ENCODE data around the gene RDH5.
A peak's percentile ranks its signal among the peaks of the same experiment; 100 is the strongest.

Gene RDH5

DNA sequence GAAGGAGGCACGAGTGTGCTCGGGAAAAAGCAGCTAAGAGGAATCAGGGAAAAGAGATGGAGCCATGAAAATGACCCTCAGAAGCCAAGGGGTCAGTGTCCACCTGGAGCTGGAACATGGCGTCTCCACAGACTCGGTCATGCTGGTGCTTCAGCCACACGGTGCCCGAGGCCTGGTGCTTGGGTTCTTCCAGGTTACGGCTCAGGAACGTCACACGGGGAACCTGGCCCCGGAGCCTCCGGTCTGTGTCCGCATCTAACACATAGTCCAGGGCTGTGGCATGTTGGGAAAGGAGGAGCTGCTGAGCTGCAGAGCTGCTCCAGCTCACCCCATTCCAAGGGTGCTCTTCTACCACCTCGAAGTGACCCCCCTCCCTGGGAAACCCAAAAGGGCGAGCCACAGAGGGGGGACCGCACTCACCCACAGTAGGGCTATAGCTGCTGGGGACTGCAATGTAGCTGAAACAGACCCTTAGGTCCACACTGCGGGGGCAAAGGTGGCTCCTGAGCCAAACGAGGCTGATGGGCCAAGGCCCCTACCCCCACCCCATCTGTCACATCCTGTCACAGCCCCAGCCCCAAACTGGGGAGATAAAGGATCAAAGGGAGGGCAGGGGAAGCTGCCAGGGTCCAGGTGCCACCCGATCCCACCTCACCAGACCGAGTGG, 23.3 kb upstream of the RDH5 start:
- DNase-seq, result no peak

DNA sequence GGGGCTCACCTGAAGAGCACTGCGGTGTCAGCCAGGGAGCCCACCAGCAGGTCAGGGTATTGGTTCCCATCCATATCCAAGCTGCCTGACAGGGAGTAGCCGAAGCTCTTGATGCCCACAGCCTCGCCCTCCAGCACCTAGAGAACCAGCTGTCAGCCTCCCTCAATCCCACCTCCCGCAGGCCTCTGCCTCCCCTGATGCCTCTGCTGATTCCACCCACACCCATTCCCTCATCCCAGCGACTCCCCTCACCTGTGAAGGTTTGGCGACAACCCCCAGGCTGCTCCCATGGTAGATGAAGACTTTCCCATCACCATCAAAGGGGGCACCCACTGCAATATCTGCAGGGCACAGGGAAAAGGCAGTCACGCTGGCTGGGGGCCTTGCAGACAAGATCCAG, 22.5 kb upstream of the RDH5 start:
- DNase-seq, result no peak

DNA sequence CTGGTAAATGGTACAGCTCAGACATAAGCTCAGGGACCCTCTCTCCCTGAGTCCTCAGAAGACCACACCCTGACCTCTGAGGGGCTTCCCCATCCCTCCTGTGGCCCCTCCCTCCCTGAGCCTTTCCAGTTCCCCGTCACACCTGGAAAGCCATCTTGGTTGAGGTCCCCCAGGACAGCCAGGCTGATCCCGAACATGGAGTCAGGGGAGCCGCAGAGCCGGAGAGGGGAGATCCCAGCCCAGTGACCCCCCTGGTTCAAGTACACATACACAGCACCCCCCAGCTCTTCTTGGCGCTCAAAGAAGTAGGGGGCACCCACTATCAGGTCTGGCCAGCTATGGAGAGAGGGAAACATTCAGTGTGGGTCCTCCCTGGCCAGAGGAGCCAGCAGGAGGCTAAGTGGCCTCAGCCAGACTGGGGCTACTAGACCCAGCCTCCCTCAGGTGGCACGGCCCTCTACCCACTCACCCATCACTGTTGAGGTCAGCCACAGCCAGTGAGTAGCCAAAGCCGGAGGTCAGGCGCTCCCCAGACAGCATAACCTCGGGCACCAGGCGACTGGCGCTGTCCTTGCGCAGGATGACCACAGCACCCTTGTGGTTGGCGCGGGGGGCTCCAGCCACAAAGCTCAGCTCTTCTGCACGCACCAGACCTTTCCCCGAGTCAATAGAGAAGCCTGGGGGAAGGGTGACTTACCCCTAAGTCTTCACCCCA, 21.8 kb upstream of the RDH5 start:
- DNase-seq, result no peak

DNA sequence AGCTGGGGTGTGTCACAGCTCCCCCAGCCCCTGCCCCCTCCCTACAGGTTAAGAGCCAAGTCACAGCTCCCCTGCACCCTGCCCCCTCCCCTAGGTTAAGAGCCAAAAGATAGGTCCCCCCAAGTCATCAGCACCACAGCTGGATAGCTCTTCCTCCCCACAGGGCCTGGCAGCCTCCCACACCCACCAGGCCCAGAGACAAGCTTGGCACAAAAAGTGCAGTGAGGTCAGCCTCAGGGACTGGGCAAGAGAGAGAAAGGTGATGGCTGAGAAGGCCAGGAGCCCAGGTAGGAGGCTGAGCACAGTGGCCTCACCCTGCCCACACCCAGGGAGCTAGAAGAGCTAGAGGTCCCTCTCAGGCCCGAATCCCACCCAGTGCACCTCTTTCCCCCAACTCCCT, 21.2 kb upstream of the RDH5 start:
- DNase-seq, result no peak

DNA sequence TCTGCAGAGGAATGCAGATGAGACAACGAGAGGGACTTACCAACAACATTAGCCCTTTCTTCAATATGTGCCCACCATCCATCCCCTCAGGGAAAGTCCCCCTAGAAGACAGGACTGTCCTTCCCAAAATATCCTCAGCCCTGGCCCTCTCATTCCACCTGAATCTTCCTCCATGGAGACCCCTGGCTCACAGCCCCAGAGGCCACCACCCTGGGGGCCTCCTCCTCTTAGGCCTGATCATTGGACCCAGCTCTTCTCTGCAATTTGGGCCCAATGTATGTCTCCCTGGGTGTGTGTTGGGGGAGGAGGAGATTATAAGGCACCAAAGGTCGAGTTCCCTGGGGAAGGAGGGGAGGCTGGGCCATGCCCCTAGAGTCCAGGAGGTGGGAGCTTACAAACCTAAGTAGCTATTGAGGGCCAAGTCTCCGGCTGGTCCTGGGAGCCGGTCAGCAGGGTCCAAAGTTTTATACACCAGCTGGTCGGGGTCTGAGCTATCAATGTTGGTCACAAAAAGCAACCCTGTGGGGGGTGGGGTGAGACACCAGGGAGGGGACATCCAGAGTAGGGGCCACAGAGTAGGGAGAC, 20.6 kb upstream of the RDH5 start:
- no peak for DNase-seq

DNA sequence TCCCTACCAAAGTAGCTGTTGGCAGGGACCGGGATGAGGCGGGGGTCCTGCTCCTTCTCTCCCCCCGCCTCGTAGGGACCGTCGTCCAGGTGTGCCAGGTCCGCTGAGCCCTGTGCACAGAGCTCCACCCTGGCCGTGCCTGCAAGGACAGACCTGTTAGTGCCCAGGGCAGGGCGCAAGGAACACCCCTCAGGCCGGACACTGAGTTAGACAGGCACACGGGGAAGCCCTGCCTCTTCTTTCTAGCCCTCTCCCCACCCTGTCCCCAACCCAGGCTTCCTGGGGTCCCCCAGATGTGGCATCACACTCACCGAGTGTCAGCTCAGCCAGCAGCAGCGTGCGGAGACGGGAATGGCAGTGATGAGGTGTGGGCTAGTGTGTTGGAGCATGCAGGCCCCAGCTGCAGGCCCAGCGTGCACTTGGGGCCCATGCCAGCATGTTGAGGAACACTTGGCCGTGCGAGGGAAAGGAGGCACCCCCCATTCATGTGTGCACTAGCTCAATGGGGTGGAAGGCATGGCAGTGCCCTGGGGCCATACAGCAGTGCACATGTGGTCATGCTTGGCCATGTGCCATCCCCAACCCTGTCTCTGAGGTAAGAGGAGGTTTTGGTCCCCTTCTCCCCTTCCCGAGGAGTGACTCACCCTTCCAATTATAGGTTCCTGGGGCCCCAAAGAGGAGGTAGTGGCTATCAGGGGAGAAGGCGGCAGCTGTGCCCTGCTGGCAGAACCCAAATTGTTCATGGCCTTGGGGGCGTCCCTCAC, 19.8 kb upstream of the RDH5 start:
- no peak for DNase-seq

DNA sequence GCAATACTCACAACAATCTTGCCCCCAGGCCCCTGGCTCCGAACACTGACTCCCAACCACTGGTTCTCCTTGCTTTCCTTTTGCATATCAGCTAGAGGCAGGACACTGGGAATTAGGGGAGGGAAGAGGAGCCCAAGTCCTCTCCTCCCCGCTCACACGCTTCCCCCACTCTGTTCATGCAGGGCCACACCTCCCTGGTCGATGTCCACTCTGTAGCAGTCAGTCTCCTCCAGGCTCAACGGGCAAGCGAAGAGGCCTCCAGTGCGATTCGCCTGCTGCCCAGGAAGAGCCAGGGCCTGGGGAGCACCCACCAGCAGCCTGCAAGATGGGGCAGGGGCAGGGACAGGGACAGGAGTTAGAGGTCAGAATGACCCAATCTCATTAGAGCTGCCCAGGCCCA, 17.3 kb upstream of the RDH5 start:
- DNase-seq, result no peak

DNA sequence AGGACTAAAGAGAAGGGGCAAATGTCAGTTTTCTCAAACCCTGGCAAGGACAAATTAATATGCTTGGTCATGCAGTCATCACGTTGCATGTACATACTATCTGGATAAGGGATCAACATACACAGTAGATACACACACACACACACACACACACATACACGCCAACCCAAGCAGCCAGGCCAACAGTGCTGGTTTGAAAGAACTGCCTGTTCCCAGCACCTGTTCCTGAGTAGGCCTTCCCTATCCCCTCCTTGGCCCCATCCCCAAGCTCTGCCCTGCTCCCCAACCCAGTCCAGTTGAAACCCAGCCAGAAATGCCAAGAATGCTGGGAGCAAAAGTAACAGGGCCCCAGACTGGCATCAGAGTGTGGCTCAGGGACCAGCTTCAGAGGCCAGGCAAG, 16.9 kb upstream of the RDH5 start:
- no peak for DNase-seq

DNA sequence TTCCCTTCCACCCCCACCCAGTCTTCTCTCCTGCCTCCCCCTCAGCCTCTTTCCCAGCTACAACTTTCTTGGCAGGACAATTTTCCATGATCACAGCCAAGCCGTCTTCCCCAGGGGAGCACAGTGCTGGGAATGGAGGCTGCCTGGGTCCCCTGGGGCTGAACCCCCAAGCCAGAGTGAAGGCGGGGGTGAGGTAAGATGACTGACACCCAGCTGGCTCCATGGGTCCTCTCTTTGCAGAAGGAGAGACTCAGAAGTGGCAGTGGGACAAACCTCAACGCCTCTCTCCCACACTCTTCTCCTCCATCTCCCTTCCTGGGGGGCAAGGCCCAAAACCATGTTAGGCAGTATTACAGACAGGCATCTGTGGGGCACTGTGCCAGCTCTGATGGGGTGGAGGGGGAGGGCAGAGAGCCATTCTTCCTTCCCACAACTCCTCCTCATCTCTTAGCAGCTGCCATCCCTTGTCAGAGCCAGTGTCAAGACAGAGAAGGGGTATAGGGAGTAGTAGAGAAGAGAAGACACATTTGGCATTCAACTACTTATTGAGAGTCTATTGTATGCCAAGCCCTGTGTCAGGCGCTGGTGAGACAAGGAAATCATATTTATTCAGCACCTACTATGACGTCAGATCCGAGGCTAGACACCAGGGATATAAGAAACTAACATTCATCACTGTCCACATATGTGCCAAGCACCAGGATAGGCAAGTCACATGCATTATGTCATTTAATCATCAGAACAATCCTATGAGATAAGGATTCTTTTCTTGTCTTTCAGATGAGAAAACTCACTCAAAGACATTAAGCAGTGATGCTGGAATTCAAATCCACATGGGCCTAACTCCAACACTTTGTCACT, 16.1 kb upstream of the RDH5 start:
- DNase-seq, result no peak

DNA sequence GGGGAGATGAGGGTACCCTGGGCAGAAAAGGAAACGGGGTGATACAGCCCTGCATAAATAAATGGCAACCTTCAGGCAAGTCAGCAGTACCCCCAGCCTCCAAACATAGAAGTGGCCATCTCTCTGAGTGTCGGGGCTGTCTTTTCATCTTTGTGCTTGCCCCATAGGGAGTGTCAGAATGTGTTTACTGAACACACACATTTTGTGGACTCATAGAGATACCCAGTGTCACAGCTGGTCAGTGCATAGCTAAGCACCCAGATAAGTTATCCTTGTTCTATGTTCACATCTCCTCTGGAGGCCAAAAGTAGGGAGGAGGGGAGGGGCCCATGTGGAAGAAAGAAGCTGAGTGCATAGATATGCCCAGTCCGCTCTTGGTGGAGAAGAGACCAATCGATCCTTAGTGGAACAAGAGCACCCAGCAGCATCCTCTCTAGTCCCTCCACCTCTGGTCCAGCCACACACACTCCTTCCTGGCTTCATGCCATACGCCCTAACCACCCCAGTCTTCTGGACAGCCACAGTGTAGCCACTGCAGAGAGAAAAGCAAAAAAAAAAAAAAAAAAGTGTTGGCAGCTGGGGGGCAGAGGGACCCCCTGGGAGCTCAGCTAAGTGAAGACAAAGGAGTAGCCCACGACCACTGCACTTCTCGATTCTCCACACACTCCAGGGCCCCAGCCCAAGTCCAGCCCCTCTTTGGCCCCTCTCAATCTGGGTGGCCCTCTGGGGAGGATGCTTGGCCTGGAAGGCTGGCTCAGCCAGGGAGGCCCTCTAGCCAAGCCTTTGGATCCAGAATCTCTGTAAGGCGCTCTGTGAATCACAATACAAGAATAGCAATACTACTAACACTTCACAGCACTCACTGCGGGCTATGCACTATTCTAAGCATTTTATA, 15.1 kb upstream of the RDH5 start:
- DNase-seq, result no peak

DNA sequence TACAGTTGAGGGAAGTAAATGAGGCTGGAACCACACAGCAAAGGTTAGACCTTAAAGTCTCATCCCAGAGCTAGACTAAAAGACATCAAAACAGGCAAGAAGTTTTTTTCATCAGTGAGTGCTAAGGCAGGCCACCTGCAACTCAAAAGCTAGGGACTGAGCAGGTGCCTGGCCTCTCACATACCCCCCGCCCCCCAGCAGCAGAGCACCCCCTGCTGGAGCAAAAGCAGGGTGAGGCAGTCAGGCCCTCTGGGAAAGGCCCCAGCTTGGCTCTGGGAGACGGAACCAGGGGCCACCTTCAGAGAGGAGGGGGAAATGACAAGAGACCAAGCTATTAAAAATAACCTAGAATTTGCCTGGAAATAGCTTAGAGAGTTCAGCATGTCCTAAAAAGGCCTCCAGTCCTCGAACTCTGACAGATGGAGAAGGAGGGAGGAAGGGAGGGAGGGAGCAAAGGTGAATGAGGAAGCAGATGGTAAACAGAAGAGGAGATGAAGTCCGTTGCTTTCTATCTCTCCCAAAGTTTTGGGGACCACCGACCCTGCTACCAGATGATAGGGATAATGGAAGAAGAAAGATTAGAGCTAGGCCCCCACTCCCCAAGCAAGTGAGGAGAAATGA, 14.3 kb upstream of the RDH5 start:
- DNase-seq, result no peak

DNA sequence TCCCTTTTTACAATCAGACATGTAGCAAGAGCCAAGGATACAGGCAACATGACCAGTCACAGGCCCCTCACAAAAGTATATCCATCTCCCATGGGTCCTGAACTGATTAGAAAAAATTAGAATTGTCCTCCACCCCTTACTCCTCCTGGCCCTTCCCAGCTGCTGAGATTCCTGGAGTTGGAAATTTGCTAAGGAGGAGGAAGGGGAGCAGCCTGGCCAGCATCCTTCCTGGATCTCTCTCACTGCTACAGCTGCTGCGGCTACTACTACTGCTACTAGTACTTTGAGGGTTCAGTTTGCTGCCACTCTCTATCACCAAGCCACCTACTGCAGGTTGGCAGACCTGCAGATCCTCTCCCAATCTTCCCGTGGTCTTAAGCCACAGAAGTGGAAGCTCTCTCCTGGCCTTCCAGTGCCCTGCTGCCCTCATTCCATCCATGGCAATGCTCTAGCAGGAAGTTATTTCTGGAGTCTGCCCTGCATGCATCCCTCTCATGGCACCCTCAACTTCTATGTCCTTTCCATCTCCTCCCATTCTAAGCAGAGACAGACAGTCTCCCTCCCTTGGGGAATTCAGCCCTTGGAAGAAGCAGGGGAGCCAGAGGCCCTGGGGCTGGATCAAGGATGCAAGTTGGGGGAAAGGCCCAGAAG, 13.5 kb upstream of the RDH5 start:
- DNase-seq, result no peak

DNA sequence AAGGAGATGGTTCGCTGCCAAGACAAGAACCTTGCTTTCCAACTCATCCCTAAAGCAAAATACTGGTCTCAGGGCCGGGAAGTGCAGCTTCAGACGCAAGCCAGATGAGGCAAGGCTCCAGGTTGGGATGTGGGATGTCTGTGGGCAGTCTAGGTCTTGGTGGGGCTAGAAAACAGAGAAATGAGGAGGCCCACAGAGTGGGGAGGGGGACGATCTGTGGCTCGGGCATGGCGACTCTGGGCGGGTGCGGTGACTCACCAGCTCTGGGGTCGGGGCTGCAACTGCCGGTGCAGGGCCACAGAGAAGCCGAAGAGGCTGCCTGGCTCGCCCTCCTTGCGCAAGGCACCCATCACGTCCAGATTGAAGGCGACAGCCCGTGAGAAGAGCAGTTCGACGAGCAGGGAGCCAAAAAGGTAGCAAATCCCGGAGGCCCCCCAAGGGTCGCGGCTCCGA, 12.9 kb upstream of the RDH5 start:
- DNase-seq, result no peak

DNA sequence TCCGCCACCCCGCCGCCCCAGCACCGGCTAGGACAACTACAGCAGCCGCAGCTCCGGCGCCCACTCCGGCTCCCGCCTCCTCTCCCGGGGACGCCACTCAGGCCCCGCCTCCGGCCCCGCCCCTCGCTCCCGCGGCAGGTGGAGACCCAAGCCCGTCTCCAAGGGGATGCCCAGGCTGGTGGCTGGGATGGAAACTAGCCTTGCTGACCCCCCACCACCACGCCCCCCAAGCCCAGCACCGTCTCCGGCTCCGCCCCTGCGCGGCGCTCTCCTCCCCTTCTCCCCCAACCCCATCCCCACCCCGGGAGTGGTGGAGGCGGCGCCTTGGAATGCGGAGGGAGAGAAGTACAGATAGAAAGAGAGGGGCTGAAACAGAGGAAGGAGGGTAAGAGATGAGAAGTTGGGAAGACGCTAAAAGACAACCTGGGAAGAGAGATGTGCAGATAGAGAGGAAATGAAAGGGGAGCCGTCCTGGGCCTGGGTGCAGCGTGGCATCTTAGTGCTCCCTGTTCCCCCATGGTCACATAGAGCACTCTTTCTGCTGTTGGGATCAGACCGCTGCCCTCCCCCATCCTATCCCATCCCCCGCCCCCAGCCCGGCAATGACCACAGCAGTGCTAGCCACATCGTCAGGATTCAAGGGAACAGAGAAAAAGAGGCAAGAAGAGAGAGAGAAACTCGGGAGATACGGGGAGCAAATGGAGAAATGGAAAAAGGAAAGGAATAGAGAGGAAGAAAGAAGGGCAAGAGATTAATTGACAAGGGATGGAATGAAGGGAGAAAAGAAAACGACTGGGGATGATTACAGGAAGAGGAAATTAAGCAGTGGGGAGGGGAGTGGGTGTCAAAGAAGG, 12.1 kb upstream of the RDH5 start, which contains the start of gene ITGA7:
Gene ITGA7 (minus strand): TSS at position 64 of the 854 bp plus-strand sequence. CDS start 222 bp downstream, outside the sequence.
- DNase-seq, result peak; percentile 51 to 60

DNA sequence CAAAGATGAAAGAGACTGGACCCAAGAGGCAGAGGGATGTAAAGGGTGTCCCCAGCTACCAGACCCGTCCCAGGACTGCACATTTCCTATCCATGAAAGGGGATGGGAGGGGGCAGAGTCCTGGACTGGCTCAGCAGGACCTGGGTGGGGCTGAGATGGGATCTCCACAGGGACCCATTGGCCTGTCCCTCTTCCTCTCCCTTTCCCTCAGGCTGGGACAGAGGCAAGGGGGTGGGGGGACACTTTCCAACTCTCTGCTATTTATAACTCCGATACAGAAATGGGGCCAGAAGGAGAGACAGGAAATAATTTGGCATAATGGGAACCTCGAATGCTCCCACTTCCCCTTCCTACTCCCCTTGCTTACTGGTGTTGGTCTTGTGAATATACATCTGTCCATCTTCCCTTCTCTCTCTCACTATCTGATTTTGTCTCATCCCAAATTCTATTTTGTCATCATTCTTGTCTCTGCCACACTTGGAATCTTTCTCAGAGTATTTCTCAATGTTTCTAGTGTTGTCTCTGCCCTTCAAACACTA, 11.4 kb upstream of the RDH5 start:
- DNase-seq, result no peak

DNA sequence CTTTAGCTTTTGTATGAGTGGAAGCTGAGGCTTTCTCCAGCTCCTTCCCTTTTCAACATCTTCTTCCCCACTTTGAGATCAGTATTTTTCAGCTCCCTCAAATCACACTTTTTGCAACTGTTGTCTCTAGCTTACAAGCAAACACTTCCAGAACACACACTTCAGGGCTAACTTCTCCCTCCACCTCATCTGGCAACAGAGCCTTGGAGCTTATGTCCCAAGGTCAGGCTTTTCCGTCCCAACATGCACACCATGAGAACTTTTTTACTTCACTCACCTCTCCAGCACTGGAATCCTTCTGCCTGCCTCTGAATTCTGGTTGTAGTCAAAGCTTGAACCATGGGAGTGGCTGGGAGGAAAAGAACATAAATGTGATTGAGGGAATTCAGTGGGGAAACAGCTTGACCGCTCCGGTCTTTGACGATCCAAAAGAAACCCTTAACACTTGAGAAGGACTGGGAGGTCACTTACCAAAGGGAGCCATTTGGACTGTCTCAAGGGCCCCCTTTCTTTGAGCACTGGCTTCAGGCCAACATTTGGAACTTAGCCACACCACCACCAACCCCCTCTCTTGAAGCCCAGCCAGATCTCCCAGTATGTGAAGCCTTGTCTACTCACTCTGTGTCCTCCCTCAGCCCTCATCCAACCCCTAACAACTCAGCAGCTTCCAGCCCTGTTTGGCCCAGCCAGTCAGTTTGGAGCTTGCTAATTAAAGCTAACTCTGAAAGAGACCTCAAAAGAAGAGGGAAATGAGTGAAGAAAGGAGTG, 8.2 kb upstream of the RDH5 start:
- DNase-seq, result no peak

DNA sequence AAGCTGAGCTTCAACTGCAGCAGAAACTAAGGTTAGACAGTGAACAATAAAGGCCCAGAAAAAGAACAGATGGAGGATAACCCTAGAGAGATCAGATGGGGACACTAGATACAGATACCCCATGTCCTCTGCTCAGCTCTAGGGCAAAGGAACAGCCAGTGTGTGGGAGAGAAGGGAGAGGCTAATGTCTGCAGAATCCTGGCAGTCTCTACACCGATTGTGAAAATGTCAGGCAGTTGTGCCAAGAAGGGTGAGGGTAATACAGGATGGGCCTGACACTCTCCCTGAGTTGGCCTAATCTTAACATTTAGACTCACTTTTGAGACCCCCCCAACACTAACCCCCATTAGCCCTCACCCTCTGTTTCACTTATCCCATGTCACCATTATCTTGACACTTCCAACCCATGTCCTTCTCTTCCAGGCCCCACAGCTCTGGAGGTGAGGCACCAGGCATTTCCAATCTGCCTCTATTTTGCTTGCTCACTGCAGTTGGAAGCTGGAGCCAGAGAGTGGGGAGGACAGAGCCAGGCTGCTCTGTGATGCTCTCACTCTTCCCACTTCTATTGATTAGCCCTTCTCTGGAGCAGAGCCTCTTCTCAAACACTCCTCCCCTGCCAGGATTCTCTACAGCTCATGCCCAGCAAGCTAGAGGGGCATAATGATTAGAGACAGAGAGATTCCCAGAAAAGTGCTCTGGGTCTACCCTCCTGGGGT, 7.3 kb upstream of the RDH5 start:
- DNase-seq, result no peak

DNA sequence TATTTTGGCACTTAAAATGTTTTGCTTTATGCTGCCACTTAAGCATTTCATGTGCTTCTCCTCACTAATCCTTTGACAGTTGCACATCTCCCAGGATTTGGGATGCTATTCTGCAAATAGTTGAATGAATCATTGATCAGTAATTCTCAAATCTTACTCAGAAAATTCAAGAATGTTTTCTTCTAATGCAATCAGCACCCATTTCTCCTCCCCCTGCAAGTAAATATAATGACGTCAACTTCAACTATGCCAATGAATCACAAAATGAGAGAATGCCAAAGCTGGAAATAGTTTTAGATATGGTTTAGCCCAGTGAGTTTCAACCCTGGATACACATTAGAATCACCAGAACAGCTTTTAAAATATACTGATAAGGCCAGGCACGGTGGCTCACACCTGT, 6.5 kb upstream of the RDH5 start:
- DNase-seq, result no peak

Measured in stimulated activated CD4-positive, alpha-beta T cell treated with anti-CD3 and anti-CD28 coated beads, Interleukin-2, amount 100 ng/mL, for 48 hours (primary cell).